H1 (cell line): ENCODE measurements around the gene SMIM35. TPM values are rescaled to one million over a fixed set of nuclear protein-coding genes. Genes with fewer than 3 reads are reported as not detected.

Experiments used
- NRF1 ChIP-seq: IDR thresholded peaks from 2 replicates; pipeline ENCODE4 v1.6.1; 2011; ENCODE audit warnings: mild to moderate bottlenecking, low read depth, low read length, improper control_type of control experiment
- PHF8 ChIP-seq: fragments of 200-600 bp; sonication (generic); conservative IDR thresholded peaks from 2 replicates; pipeline ENCODE4 v1.7.1; 2012; ENCODE audit warnings: low read depth, mild to moderate bottlenecking, inconsistent platforms, low read length, moderate library complexity
- polyA plus RNA-seq, 7 experiments: library from polyadenylated mRNA; depleted of rRNA in 3 of 7; stranded (reverse) in 5 of 7; unstranded in 2 of 7; fragments of >200 nt in 5 of 7; fragments of 200-250 nt in 2 of 7; gene quantifications; 1 replicate in 5 of 7; 2 replicates in 1 of 7; 4 replicates in 1 of 7; pipeline versions ENCODE4 v1.2.1 to v1.2.3, GENCODE V29; 2011 to 2013; ENCODE audit warnings: missing spikeins in 2 of 7, mixed read lengths in 2 of 7
- total RNA-seq: library from RNA; stranded (reverse); fragmentation: NEBNext Ultra II Directional; extraction: Animal tissue kit (Norgen Biotek cat#: 25700); gene quantifications from 2 replicates; pipeline ENCODE4 v1.2.1, GENCODE V29; 2021
- TF ChIP-seq, protein P1 (sequence below): fragments of 300-600 bp; sonication (generic); IDR thresholded peaks from 2 replicates; pipeline ENCODE4 v1.7.1; 2012; ENCODE audit warnings: low read length, moderate library complexity, mild to moderate bottlenecking, inconsistent platforms; ENCODE audit not compliant: insufficient replicate concordance

SMIM35 gene
- total and polyA plus RNA-seq, 2 of the 8 experiments (the other 6 are each of a cell fraction or from before 2014, with no cell fraction given): not detected

DNA sequence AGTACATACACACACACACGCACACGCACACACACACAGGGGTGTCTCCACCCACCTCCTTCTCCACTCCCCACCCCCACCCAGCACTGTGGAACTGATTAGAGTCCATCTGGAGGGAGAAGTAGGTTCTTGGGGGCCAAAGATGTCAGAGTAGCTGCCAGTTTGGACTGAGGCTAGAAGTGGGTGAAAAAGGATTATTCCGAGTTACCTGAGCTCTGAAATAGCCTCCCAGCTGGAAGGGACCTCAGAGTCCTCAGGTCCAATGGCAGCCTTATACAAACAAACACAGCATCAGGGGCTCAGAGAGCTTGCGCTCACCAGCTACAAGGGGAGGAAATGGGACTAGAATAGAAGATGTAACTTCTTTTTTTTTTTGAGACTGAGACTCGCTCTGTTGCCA lies 79.7 kb downstream of the SMIM35 start (continued):
- TF ChIP-seq, protein P1, sequence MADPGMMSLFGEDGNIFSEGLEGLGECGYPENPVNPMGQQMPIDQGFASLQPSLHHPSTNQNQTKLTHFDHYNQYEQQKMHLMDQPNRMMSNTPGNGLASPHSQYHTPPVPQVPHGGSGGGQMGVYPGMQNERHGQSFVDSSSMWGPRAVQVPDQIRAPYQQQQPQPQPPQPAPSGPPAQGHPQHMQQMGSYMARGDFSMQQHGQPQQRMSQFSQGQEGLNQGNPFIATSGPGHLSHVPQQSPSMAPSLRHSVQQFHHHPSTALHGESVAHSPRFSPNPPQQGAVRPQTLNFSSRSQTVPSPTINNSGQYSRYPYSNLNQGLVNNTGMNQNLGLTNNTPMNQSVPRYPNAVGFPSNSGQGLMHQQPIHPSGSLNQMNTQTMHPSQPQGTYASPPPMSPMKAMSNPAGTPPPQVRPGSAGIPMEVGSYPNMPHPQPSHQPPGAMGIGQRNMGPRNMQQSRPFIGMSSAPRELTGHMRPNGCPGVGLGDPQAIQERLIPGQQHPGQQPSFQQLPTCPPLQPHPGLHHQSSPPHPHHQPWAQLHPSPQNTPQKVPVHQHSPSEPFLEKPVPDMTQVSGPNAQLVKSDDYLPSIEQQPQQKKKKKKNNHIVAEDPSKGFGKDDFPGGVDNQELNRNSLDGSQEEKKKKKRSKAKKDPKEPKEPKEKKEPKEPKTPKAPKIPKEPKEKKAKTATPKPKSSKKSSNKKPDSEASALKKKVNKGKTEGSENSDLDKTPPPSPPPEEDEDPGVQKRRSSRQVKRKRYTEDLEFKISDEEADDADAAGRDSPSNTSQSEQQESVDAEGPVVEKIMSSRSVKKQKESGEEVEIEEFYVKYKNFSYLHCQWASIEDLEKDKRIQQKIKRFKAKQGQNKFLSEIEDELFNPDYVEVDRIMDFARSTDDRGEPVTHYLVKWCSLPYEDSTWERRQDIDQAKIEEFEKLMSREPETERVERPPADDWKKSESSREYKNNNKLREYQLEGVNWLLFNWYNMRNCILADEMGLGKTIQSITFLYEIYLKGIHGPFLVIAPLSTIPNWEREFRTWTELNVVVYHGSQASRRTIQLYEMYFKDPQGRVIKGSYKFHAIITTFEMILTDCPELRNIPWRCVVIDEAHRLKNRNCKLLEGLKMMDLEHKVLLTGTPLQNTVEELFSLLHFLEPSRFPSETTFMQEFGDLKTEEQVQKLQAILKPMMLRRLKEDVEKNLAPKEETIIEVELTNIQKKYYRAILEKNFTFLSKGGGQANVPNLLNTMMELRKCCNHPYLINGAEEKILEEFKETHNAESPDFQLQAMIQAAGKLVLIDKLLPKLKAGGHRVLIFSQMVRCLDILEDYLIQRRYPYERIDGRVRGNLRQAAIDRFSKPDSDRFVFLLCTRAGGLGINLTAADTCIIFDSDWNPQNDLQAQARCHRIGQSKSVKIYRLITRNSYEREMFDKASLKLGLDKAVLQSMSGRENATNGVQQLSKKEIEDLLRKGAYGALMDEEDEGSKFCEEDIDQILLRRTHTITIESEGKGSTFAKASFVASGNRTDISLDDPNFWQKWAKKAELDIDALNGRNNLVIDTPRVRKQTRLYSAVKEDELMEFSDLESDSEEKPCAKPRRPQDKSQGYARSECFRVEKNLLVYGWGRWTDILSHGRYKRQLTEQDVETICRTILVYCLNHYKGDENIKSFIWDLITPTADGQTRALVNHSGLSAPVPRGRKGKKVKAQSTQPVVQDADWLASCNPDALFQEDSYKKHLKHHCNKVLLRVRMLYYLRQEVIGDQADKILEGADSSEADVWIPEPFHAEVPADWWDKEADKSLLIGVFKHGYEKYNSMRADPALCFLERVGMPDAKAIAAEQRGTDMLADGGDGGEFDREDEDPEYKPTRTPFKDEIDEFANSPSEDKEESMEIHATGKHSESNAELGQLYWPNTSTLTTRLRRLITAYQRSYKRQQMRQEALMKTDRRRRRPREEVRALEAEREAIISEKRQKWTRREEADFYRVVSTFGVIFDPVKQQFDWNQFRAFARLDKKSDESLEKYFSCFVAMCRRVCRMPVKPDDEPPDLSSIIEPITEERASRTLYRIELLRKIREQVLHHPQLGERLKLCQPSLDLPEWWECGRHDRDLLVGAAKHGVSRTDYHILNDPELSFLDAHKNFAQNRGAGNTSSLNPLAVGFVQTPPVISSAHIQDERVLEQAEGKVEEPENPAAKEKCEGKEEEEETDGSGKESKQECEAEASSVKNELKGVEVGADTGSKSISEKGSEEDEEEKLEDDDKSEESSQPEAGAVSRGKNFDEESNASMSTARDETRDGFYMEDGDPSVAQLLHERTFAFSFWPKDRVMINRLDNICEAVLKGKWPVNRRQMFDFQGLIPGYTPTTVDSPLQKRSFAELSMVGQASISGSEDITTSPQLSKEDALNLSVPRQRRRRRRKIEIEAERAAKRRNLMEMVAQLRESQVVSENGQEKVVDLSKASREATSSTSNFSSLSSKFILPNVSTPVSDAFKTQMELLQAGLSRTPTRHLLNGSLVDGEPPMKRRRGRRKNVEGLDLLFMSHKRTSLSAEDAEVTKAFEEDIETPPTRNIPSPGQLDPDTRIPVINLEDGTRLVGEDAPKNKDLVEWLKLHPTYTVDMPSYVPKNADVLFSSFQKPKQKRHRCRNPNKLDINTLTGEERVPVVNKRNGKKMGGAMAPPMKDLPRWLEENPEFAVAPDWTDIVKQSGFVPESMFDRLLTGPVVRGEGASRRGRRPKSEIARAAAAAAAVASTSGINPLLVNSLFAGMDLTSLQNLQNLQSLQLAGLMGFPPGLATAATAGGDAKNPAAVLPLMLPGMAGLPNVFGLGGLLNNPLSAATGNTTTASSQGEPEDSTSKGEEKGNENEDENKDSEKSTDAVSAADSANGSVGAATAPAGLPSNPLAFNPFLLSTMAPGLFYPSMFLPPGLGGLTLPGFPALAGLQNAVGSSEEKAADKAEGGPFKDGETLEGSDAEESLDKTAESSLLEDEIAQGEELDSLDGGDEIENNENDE: no peak
- TF ChIP-seq PHF8: no peak
- TF ChIP-seq NRF1: no peak
